GM18505 (cell line): ENCODE results near the gene LRRC27.

ENCODE experiments used
- ATAC-seq: cut with Tn5 transposase; IDR thresholded peaks from one replicate; pipeline ENCODE4 v1.9.1; 2021; ENCODE audit not compliant: unreplicated experiment
- POLR2A ChIP-seq: IDR thresholded peaks from 4 replicates; pipeline ENCODE4 v1.6.1; 2011; ENCODE audit warnings: borderline replicate concordance; ENCODE audit not compliant: insufficient read depth, insufficient read length; ENCODE audit errors: extremely low read depth

Gene LRRC27

DNA sequence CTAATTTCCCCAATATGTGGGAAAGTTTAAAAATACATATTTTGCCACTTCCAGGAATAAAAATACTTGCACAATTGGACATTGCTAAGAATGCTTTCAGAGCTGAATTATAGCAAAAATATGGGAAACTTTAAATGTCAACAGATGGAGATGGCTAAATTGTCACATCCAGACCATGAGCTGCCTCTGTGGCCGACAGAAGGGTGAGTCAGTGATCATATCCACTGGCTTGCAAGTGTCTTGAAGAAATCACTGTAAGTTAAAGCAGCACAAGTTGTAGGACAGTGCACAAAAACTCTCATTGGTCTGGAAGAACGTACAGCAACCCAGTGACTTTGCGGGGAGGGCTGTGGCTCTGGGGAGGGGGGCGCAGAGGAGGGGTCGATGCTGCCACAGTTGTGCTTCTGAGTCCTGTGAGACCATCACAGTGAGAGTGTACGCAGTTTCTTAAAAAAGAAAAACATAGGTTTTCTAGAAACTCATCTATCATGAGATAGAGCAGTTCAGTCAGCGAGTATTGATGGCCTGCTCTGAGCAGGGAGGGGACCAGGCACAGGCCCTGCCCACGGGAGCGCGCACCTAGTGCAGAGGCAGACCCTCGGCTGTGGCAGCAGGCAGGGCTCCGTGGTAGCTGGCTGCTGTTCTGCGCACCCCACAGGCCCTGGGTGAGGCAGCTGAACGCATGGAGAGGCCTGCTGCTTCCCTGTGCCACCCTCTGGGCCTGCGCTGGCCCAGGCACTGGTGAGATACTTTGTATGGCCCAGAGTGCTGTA lies 25.5 kb downstream of the LRRC27 start:
- TF ChIP-seq POLR2A: no peak
- ATAC-seq: no peak

DNA sequence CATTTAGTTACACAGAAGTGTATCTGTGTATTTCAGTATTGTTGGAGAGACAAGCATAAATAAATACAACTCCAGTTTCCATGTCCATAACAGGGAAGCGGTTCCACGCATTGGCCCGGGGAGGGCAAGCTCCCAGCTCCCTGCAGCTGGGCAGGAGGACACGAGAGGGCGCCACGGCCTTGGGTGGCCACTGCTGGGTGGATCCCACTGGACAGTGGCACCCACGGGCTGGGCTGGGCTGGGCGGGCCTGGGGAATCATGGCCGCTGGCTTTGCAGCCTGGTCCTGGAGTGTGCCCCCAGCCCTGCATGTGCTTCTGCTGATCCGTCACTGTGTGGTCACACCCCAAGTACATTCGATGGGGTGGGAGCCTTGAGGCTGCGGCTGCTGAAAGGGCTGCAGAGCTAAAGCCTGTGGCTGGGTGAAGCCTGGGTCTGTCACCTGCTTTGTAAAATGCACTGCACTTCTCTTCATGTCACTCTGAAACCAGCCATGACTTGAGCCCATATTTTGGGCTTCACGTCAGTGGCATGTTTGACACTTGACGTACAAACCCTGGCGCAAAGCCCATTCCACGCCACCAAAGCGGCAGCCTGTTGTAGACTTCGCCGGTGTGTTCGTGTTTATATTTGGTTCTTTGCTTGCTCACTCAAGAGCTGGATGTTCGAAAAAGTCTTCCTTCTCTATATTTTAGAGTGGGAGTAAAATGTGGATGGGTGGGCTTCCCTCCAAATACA lies 27.5 kb downstream of the LRRC27 start:
- ATAC-seq: no peak
- TF ChIP-seq POLR2A: no peak

DNA sequence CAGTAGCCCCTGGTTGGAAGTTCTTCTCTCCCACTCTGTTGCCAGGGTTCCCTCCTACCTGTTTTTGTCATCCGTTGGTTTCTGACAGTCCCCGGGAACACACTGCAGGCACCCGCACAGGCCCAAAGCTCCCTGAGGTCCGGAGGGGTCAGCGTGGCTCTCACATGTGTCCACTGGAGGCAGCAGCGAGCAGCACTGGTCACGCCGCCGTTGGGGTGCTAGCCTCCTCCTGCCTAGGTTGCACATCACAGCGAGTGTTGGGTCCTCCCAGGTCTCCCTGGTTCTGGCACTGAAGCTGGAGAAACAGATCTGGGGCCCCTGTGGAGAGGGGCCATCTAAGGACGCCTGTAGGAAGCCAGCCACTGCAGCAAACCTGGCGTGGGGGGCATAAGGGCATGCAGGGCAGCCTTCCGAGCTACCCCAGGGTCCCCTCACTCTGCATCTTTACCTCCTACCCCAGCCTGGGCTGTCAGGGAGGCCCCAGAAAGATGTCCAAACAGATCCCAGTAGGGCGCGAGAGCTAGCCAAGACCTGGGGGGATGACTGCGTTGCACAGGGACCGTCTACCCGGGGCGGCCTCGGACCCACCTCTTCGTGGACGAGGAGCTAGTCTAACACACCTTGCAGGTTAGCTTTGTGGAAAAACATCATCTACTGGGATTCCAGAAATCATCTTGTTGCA lies 28.9 kb downstream of the LRRC27 start:
- no peak for TF ChIP-seq POLR2A
- no peak for ATAC-seq

DNA sequence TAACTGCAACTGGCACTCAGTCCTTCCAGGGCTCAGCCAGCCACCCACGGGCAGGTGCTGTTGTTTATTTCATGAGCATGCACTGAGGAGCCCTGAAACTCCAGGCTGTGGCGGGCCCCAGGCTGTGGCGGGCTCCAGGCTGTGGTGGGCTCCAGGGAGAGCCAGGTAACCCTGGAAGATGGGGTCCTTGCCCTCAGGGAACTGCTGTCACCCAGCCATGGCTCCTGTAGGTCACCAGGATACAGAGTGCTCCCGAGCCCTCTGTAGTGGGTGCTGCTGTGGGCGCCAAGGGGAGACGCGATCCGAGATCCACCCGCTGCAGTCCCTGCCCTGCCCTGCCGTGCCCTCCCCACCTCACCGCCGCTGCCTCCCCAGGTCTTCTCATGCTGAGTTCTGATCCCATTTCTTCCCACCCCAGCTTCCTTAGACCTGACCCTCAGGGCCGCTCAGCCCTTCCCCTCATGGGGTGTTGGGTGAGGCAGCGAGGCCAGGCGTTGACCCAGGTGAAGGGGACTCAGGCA lies 29.6 kb downstream of the LRRC27 start:
- TF ChIP-seq POLR2A: no peak
- no peak for ATAC-seq

- TF ChIP-seq POLR2A: no peak
- ATAC-seq: no peak
These were observed 30.2 kb downstream of the LRRC27 start for GRCh38 chr10:132362151-132362611.

- ATAC-seq: no peak
- TF ChIP-seq POLR2A: no peak
These were observed 31.4 kb downstream of the LRRC27 start for GRCh38 chr10:132363376-132363775.

DNA sequence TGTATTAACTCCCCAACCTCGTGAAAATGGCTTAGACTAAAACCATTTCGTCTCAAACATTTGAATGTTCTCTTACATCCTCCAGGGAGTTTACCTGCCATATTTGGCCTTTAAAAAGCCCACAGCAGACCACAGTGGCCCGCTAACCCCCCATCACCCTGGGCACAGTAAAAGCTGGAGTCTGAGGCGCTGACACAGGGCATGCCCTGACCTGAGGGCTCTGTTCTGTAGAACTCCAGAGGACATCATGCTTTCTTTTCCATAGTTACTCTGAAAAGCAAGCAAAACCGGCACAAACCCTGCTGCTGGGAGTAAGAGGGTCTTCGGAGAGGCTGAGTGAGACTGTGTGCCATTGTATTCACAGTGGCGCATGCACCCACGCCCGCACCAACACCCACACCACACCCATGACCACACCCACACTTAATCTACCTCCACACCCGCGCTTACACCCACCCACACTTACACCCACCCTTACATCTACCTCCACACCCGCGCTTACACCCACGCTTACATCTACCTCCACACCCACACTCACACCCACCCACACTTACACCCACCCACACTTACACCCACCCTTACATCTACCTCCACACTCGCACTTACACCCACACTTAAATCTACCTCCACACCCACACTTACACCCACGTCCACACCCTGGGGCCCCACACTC lies 32.1 kb downstream of the LRRC27 start:
- TF ChIP-seq POLR2A: no peak
- ATAC-seq: no peak

GRCh38 chr10:132364594-132364970 lies 32.6 kb downstream of the LRRC27 start:
- TF ChIP-seq POLR2A: no peak
- ATAC-seq: no peak

- ATAC-seq: no peak
- TF ChIP-seq POLR2A: no peak
These were observed 33.1 kb downstream of the LRRC27 start for GRCh38 chr10:132365102-132365501.

DNA sequence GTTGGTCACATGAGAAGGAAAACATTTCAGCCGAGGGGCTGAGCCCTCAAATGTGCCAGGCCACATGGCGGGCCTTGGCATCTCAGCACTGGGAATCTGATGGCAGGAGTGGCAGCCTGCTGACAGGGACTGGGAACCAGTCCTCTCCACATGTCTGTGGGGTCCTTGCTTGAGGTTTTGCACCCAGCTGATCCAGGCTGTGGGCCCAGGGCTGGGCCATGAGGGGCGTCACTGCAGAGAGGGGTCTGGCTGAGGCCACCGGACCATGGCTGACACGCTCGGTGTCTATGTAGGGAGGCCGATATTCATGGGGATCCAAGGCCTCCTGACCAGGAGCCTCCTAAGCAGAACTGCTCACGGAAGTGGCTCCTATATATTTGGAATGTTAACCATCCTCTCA lies 34.0 kb downstream of the LRRC27 start:
- no peak for ATAC-seq
- TF ChIP-seq POLR2A: no peak

- ATAC-seq: no peak
- TF ChIP-seq POLR2A: no peak
These were observed 34.5 kb downstream of the LRRC27 start for GRCh38 chr10:132366499-132366898.

DNA sequence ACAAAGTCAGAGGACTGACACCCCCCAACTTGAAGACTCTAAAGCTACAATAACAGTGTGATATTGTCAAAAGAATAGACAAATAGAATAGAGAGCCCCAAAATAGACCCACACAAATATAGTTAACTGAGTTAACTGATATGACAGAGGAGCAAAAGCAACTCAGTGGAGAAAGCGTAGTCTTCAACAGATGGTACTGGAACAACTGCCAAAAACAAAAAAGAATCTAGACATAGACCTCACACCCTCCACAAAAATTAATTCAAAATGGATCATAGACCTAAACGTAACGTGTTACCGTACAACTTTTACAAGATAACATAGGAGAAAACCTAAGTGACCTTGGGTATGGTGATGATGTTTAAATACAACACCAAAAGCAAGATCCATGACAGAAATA lies 36.4 kb downstream of the LRRC27 start:
- ATAC-seq: no peak
- no peak for TF ChIP-seq POLR2A

DNA sequence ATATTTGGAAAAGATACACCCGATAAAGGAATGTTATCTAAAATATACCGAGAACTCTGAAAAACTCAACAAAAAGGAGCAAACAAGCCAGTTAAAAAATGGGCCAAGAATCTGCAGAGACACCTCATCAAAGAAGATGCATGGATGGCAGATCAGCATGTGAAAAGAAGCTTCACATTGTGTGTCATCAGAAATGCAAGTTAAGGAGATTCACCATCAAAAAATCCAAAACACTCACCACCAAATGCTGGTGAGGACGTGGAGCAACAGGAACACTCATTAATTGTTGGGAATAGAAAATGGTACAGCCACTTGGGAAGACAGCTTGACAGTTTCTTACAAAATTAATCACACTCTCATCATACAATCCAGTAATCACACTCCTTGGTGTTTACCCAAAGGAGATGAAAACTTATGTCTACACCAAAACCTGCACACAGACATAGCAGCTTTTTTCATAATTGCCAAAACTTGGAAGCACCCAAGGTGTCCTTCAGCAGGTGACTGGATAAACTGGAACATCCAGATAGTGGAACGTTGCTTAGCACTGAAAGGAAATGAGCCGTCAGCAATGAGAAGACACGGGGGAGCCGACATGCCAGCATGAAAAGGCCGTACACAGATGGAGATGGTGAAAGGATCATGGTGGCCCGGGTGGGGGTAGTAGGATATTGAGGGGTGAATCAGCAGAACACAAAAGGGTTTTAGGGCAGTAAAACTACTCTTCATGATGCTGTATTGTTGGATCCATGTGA lies 37.1 kb downstream of the LRRC27 start:
- no peak for ATAC-seq
- TF ChIP-seq POLR2A: no peak

- TF ChIP-seq POLR2A: no peak
- ATAC-seq: no peak
These were observed 37.7 kb downstream of the LRRC27 start for GRCh38 chr10:132369636-132370185.
